ENCODE data around the gene PTPRJ. TPM values are rescaled to one million over a fixed set of nuclear protein-coding genes. Genes with fewer than 3 reads are reported as not detected.

Gene PTPRJ
- polyA plus RNA-seq, 1 donor: 26.4 TPM

- peaks cover 20% of the 10 kb centered on the region for H3K9me3 ChIP-seq (ENCODE audit: control insufficient read depth, low read depth, low read length)
- H3K4me3 ChIP-seq (ENCODE audit: low read length): no peak overlapping the region
- H3K36me3 ChIP-seq (ENCODE audit: control insufficient read depth, insufficient read depth, low read length): peaks cover 13% of the 10 kb centered on the region
- no peaks in the 10 kb centered on the region for H3K27me3 ChIP-seq (ENCODE audit: control insufficient read depth, insufficient read depth, low read length)
- WGBS (ENCODE audit: insufficient coverage, low lambda C conversion rate): 100% methylated on average over 1 of the region's 1 CpG
- peaks cover 2% of the 10 kb centered on the region for H3K4me1 ChIP-seq (ENCODE audit: control insufficient read depth, insufficient read depth, low read length)
- H3K27ac ChIP-seq (ENCODE audit: low read length): no peak overlapping the region
- no peak for DNase-seq
Measured at GRCh38 chr11:48114740-48115139, 134.4 kb downstream of the PTPRJ start.

- Histone ChIP-seq H3K4me3 (ENCODE audit: low read length) (no peak overlapping the region), H3K27ac (ENCODE audit: low read length) (no peak overlapping the region), H3K27me3 (ENCODE audit: control insufficient read depth, insufficient read depth, low read length) (no peaks in the 10 kb centered on the region), H3K9me3 (ENCODE audit: control insufficient read depth, low read depth, low read length) (peaks cover 20% of the 10 kb centered on the region), H3K36me3 (ENCODE audit: control insufficient read depth, insufficient read depth, low read length) (peaks cover 17% of the 10 kb centered on the region), H3K4me1 (ENCODE audit: control insufficient read depth, insufficient read depth, low read length) (no peaks in the 10 kb centered on the region)
- no peak for DNase-seq
Measured at GRCh38 chr11:48116437-48117228, 136.3 kb downstream of the PTPRJ start.

GRCh38 chr11:48122246-48122645 is 141.9 kb downstream of the PTPRJ start:
- Histone ChIP-seq H3K27me3 (ENCODE audit: control insufficient read depth, insufficient read depth, low read length) (no peaks in the 10 kb centered on the region), H3K27ac (ENCODE audit: low read length) (no peak overlapping the region), H3K4me3 (ENCODE audit: low read length) (no peak overlapping the region), H3K36me3 (ENCODE audit: control insufficient read depth, insufficient read depth, low read length) (peaks cover 49% of the 10 kb centered on the region), H3K9me3 (ENCODE audit: control insufficient read depth, low read depth, low read length) (no peaks in the 10 kb centered on the region), H3K4me1 (ENCODE audit: control insufficient read depth, insufficient read depth, low read length) (no peaks in the 10 kb centered on the region)
- no CpG with 5 or more reads among the region's 7 CpGs for WGBS (ENCODE audit: insufficient coverage, low lambda C conversion rate)
- DNase-seq: no peak

GRCh38 chr11:48122656-48123055 is 142.3 kb downstream of the PTPRJ start:
- no peaks in the 10 kb centered on the region for H3K27me3 ChIP-seq (ENCODE audit: control insufficient read depth, insufficient read depth, low read length)
- DNase-seq: no peak
- no peaks in the 10 kb centered on the region for H3K4me1 ChIP-seq (ENCODE audit: control insufficient read depth, insufficient read depth, low read length)
- H3K9me3 ChIP-seq (ENCODE audit: control insufficient read depth, low read depth, low read length): no peaks in the 10 kb centered on the region
- peaks cover 53% of the 10 kb centered on the region for H3K36me3 ChIP-seq (ENCODE audit: control insufficient read depth, insufficient read depth, low read length)
- no peak overlapping the region for H3K4me3 ChIP-seq (ENCODE audit: low read length)
- no peak overlapping the region for H3K27ac ChIP-seq (ENCODE audit: low read length)
- WGBS (ENCODE audit: insufficient coverage, low lambda C conversion rate): no CpG with 5 or more reads among the region's 7 CpGs

DNA sequence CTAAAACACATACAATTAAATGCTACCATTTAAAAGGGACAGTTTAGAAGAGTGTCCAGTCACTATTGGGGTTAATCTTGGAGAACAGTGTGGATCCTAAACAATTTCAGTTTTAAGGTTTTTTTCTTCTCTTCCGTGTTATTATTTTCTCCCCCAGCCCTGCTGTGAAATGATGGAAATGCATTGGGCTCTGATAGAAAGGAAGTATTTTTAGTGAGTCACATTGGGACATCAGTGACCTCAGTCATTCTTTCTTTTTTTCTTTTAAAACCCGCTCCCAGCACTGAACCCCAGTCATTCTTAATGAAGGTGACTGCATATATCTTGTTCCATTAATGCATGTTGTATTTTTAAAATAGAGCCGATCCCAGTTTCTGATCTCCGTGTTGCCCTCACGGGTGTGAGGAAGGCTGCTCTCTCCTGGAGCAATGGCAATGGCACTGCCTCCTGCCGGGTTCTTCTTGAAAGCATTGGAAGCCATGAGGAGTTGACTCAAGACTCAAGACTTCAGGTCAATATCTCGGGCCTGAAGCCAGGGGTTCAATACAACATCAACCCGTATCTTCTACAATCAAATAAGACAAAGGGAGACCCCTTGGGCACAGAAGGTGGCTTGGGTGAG is 143.0 kb downstream of the PTPRJ start:
- Histone ChIP-seq H3K9me3 (ENCODE audit: control insufficient read depth, low read depth, low read length) (no peaks in the 10 kb centered on the region), H3K36me3 (ENCODE audit: control insufficient read depth, insufficient read depth, low read length) (peaks cover 60% of the 10 kb centered on the region), H3K27ac (ENCODE audit: low read length) (no peak overlapping the region), H3K4me3 (ENCODE audit: low read length) (no peak overlapping the region), H3K4me1 (ENCODE audit: control insufficient read depth, insufficient read depth, low read length) (no peaks in the 10 kb centered on the region), H3K27me3 (ENCODE audit: control insufficient read depth, insufficient read depth, low read length) (no peaks in the 10 kb centered on the region)
- WGBS (ENCODE audit: insufficient coverage, low lambda C conversion rate): 100% methylated on average over 1 of the region's 8 CpGs
- no peak for DNase-seq

DNA sequence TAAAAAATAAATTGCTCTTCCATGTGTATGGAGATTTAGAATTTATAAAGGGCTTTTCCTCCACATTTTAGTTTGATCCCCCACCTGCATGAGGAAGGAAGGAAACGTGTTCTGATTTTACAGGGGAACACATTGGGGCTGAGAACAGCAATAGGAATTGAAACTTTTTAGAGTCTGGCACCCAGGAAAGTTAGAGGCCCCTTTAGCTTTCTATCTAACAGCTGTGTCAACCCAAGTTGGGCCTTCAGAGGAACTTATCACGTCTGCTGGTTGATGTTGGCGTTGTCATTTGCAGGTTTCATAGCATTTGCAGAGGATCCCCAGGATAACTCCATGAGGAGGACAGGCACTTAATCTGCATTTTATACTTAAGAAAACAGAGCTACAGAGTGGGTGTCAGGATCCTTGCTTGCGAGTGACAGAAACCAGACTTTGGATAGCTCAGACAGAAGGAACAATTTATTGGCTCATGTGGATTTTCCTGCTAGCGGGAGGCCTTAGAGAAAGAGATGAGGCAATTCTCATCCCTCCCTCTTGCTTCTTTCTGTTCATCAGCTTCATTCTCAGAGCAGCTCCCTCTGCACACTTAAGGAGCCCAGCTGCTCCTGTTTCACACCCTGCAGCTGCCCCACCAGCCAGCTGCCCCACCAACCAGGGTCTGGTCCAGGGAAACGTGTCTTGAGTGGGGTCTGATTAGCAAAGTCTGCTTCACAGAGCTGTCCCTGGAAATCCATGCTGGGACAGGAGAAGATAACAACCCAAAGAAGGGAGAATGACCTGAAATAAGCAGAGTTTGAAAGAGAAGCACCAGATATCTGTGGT is 143.8 kb downstream of the PTPRJ start:
- Histone ChIP-seq H3K27me3 (ENCODE audit: control insufficient read depth, insufficient read depth, low read length) (no peaks in the 10 kb centered on the region), H3K4me1 (ENCODE audit: control insufficient read depth, insufficient read depth, low read length) (no peaks in the 10 kb centered on the region), H3K36me3 (ENCODE audit: control insufficient read depth, insufficient read depth, low read length) (peaks cover 68% of the 10 kb centered on the region), H3K9me3 (ENCODE audit: control insufficient read depth, low read depth, low read length) (no peaks in the 10 kb centered on the region), H3K4me3 (ENCODE audit: low read length) (no peak overlapping the region), H3K27ac (ENCODE audit: low read length) (no peak overlapping the region)
- DNase-seq: no peak
- WGBS (ENCODE audit: insufficient coverage, low lambda C conversion rate): no CpG with 5 or more reads among the region's 6 CpGs

- H3K4me3 ChIP-seq (ENCODE audit: low read length): no peak overlapping the region
- no peak for DNase-seq
- peaks cover 75% of the 10 kb centered on the region for H3K36me3 ChIP-seq (ENCODE audit: control insufficient read depth, insufficient read depth, low read length)
- no peak overlapping the region for H3K27ac ChIP-seq (ENCODE audit: low read length)
- no CpG with 5 or more reads among the region's 11 CpGs for WGBS (ENCODE audit: insufficient coverage, low lambda C conversion rate)
- H3K9me3 ChIP-seq (ENCODE audit: control insufficient read depth, low read depth, low read length): no peaks in the 10 kb centered on the region
- H3K27me3 ChIP-seq (ENCODE audit: control insufficient read depth, insufficient read depth, low read length): no peaks in the 10 kb centered on the region
- H3K4me1 ChIP-seq (ENCODE audit: control insufficient read depth, insufficient read depth, low read length): no peaks in the 10 kb centered on the region
Measured at GRCh38 chr11:48124880-48125279, 144.5 kb downstream of the PTPRJ start.

DNA sequence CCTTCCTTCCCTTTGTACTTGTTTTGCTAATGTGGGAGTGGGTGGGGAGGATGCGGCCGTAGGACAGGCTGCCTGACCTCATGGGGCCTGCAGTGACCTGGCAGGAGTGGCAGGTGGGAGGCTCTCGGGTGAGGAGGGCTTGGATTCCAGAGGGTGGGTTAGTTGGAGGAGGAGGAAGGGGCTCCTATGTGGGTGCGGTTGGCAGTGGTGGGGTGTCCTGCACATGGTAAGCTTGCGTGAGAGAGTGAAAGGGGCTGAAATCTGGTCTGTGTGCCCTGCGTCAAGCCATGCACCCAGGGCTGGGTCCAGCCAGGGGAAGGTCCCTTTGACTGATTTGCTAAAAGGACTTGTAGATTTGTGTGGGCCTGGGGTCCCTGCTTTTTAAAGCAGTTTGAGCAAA is 145.5 kb downstream of the PTPRJ start:
- Histone ChIP-seq H3K36me3 (ENCODE audit: control insufficient read depth, insufficient read depth, low read length) (peaks cover 82% of the 10 kb centered on the region), H3K9me3 (ENCODE audit: control insufficient read depth, low read depth, low read length) (no peaks in the 10 kb centered on the region), H3K27me3 (ENCODE audit: control insufficient read depth, insufficient read depth, low read length) (no peaks in the 10 kb centered on the region), H3K4me1 (ENCODE audit: control insufficient read depth, insufficient read depth, low read length) (no peaks in the 10 kb centered on the region), H3K27ac (ENCODE audit: low read length) (no peak overlapping the region), H3K4me3 (ENCODE audit: low read length) (no peak overlapping the region)
- no CpG with 5 or more reads among the region's 6 CpGs for WGBS (ENCODE audit: insufficient coverage, low lambda C conversion rate)
- DNase-seq: no peak

GRCh38 chr11:48127521-48128183 is 147.3 kb downstream of the PTPRJ start:
- Histone ChIP-seq H3K4me1 (ENCODE audit: control insufficient read depth, insufficient read depth, low read length) (no peaks in the 10 kb centered on the region), H3K4me3 (ENCODE audit: low read length) (no peak overlapping the region), H3K9me3 (ENCODE audit: control insufficient read depth, low read depth, low read length) (no peaks in the 10 kb centered on the region), H3K36me3 (ENCODE audit: control insufficient read depth, insufficient read depth, low read length) (peaks cover 77% of the 10 kb centered on the region), H3K27ac (ENCODE audit: low read length) (no peak overlapping the region), H3K27me3 (ENCODE audit: control insufficient read depth, insufficient read depth, low read length) (no peaks in the 10 kb centered on the region)
- DNase-seq: no peak
- no CpG with 5 or more reads among the region's 22 CpGs for whole genome bisulfite sequencing (ENCODE audit: insufficient coverage, low lambda C conversion rate)

DNA sequence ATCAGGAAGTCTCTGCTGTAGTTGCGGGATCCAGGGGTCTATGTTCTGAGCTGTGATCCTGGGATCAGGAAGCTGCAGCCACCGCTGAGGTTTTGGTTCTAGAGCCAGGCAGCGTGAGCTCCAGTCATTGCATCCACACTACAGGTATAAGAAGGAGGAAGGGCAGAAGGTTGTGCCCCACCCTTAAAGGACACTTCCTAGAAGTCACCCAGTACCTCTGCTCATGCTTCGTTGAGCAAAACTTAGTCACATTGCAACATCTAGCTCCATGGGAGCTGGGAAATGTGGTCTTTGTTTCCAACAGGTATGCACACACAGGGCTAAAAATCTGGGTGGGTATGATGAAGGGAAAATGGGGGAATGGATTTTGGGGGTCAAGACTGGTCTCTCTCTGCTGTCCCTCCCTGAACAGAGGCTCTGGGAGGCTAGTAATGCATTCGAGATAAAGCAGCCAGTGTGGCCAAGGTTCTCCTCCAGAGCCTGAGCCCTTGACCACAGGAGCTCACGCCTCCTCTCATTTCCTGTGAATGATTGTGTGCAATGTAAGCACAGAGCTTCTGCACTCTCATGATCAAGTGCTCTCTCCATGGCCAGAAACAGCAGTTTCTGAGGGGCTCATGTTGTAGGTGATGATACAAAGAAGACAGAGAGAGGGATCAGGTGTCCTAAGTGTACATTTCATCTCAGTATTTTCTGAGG is 149.5 kb downstream of the PTPRJ start:
- Histone ChIP-seq H3K27ac (ENCODE audit: low read length) (no peak overlapping the region), H3K4me3 (ENCODE audit: low read length) (no peak overlapping the region), H3K4me1 (ENCODE audit: control insufficient read depth, insufficient read depth, low read length) (no peaks in the 10 kb centered on the region), H3K36me3 (ENCODE audit: control insufficient read depth, insufficient read depth, low read length) (peaks cover 74% of the 10 kb centered on the region), H3K9me3 (ENCODE audit: control insufficient read depth, low read depth, low read length) (no peaks in the 10 kb centered on the region), H3K27me3 (ENCODE audit: control insufficient read depth, insufficient read depth, low read length) (no peaks in the 10 kb centered on the region)
- DNase-seq: no peak
- WGBS (ENCODE audit: insufficient coverage, low lambda C conversion rate): no CpG with 5 or more reads among the region's 6 CpGs
